Stimulated activated CD4-positive, alpha-beta T cell treated with anti-CD3 and anti-CD28 coated beads, Interleukin-15, amount 100 ng/mL, for 1 hour (primary cell): ENCODE measurements around the gene C1orf122.

Source experiments
- DNase-seq, 2 donors: peaks; one replicate each; pipeline ENCODE4 v3.0.0-alpha.2; 2020; ENCODE audit warnings: low read depth in 1 of 2, low spot score in 1 of 2

The C1orf122 gene

DNA sequence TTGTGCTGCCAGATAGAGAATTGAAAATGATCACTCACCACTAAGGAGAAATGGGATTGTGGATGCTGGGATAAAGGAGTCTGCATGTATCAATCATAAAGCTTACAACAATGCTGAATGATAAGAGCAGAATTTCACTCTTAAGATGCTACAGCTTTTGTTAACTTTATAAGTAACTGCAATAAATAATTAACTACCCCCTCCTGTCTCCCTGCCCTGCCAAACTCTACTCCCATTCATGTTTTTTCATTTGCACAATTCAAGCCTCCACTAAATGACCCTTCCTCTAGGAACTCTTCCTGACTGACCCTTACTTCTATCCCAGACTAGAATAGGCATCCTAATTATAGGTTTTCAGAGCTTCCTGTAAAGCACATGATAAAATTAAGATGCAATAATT, 36.9 kb downstream of the C1orf122 start:
- DNase-seq = no peak

DNA sequence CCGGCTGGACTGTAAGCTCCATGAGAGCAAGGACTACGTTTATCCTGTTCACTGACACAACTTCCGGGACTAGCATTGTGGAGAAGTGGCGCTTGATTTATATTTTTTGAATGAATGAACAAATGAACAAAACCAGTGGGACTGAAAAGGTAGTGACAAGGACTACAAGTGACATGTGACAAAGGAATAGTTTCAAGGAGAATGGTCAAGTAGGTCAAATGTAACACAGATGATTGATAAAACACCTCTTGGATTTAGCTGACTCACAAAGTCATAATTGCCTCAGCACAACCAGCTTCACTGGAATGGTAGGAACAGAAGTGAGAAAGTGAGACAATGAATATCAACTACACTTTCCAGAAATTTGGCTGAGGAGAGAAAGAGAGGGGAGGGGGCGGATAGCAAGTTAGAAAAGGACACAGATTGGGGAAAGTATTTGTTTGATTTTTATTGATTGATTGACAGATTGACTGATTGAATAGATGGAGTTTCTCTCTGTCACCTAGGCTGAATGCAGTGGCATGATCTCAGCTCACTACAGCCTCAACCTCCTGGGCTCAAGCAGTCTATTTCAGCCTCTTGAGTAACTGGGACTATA, 37.6 kb downstream of the C1orf122 start:
- no peak for DNase-seq

DNA sequence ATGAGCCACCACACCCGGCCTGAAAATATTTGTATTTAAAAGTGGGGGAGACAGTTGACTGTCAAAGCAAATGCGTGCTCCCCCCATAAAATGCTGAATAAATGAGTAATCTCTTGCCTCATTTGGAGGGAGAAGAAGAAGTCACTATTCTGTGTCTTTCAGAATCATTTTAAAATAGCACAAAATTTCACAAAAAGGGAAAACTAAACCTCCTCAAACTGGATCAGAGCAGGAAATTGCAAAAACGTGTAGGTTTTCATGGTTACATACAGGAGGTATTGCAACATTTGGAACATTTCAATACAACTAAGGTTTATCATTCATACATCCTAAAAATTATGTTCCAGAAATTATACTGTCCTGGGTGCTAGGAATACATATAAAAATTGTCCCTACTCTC, 38.2 kb downstream of the C1orf122 start:
- DNase-seq = no peak

DNA sequence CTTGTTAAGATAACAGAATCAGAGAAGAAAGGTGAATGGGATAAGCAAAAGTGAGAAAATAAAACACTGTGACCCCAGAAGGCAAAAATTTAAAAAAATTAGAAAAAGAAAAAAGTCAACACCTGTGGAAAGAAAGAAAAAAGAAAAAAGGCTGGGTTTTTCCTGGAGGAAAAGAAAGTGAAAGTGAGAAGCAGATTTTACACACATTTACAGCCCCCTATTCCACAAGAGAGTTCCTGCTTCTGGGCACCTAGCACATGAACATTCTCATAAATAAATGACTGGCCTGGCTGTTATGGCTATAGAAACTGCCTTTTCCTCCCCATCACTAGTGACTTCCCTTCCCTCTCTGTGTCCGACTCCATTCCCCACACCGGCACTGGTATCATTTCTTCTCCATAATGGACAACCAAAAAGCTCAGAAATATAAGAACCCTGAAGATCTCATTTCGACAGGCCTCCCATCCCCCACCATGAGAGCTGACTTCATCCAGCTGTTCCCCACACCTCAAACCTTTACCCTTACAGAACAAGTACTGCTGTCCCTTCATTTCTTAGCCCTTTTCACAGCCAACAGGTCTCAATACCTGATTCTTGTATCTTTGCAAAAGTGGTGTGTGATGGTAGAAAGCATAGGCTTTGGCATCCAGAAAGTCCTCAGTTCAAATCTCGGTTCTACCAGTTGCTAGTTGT, 39.2 kb downstream of the C1orf122 start:
- DNase-seq = no peak

DNA sequence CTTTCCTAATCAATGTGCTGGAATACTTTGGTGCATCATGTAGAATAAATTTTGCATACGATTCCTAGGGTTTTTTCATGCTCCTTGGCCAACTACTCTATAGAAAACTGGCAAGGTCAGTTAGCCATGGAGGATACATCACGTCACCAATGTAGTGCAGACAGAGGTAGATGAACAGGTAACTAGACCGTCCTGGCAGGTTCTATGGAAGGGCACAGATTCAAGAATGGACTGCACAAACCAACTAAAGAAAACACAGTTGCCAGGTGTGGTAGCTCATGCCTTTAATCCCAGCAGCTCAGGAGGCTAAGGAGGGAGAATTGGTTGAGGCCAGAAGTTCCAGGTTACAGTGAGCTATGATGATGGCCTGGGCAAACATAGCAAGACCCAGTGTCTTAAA, 41.9 kb downstream of the C1orf122 start:
- no peak for DNase-seq

DNA sequence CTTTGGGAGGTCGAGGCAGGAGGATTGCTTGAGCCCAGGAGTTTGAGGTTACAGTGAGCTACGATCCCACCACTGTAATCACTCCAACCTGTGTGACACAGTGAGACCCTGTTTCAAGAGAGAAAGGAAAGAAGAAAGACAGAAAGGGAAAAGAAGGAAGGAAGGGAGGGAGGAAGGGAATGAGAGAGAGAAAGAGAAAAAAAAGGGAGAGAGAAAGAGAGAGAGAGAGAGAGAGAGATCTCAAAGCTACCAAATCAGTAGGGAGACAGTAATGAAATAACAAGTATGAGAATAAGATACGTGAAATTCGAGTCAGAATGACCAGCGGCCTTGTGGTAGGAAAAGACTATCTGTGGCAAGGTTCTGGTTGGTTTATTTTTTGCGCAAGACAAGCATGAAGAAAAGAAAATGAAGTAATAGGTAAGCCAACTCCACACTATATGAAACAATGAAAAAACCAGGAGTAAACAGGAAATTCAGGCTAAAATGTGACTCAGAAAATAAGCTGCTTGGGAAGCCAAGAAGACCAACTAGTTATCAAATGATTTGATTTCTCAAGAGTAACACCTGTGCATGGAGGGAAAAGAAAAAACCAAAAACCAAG, 42.9 kb downstream of the C1orf122 start:
- DNase-seq = no peak

DNA sequence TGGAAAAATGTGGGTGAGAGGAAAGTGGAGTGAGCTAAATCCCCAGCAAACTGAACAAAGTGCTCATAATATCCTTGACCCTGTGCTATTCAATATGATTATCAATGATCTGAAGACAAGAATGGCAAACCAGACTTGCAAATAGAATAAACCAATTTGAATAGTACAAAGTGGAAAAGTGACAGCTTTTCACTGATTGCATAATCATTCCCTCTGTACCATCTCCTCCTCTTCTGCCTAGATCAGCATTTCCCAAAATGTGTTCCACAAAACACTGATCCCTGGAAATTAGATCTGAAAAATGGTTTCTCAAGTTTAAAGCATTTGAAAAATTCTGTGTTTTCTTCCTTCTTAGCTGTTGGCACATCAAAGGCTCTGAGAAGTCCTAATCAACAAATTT, 43.7 kb downstream of the C1orf122 start:
- DNase-seq = no peak

DNA sequence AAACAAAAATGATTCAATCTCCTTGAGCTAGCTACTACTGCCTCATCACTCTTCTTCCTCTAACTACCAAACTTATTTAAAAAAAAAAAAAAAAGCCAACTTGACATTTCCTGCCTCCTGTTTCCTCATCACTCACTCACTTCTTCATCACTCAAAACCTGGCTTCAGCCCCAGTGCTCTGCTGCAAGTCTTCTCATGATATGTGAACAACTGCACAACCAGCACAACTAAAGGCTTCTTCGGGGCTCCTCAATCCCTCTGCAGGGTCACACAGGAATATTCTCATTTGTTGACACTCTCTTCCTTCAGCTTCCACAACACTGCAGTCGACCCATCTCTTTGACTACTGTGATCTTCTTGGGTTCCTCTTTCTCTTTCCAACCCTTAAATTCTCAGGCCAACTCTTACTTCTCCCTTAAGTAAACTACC, 44.2 kb downstream of the C1orf122 start:
- no peak for DNase-seq

DNA sequence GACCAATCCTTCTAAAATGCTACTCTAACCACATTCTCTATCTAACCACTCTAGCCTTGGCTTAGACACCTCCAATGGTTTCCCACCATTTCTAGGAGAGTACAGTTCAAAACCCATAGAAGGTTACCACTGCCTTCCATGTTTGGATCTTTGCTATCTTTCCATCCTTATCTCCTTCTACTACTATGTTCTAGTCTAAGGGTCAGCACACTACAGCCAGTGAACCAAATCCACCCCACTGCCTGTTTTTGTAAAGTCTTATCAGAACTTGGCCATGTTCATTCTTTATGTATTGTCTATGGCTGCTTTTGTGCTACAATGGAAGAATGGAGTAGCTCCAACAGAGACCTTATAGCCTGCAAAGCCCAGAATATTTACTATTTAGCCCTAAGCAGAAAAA, 45.6 kb downstream of the C1orf122 start:
- DNase-seq = no peak

DNA sequence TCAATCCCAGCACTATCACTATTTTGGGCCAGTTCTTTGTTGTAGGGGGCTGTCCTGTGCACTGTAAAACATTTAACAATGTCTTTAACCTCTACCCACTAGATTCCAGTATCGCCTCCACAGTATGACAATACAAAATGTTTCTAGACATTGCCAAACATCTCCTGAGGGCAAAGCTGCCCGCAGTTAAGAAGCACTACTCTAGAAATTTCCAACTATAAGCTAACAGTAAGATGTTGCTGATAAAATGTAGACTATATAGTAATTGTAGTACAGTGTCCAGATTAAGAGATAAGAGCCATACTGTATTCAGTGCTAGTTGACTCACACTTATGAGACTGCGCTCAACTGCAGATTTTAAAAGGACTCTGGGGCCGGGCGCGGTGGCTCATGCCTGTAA, 46.8 kb downstream of the C1orf122 start:
- no peak for DNase-seq
